SU-DHL-6 (cell line): ENCODE measurements around the gene NUDT13.

Source experiments
- H2AFZ ChIP-seq: fragments of 200-600 bp; sonication (generic); 2 replicates; pipeline ENCODE4 v1.6.1; 2014; ENCODE audit warnings: low read depth, mild to moderate bottlenecking, moderate library complexity, mixed read lengths, antibody characterized with exemption, low read length; ENCODE audit not compliant: severe bottlenecking
- H3F3A ChIP-seq: fragments of 200-600 bp; shearing (Covaris generic); 2 replicates; pipeline ENCODE4 v1.6.0; 2016; ENCODE audit warnings: antibody characterized with exemption, mild to moderate bottlenecking; ENCODE audit not compliant: insufficient read depth
- H3K27ac ChIP-seq: fragments of 200-600 bp; sonication (generic); 2 replicates; pipeline ENCODE4 v1.5.1; 2016; ENCODE audit warnings: low read depth, mild to moderate bottlenecking, low read length, moderate library complexity, mixed read lengths
- H3K27me3 ChIP-seq: fragments of 200-600 bp; sonication (generic), shearing (Covaris generic); 2 replicates; pipeline ENCODE4 v1.6.0; 2014; ENCODE audit warnings: mild to moderate bottlenecking, low read length
- H3K36me3 ChIP-seq: fragments of 200-600 bp; sonication (generic); 2 replicates; pipeline ENCODE4 v1.6.1; 2014; ENCODE audit warnings: mild to moderate bottlenecking, low read length, mixed read lengths
- H3K4me2 ChIP-seq: fragments of 300-600, 200-600 bp; shearing (Covaris generic), sonication (generic); 2 replicates; pipeline ENCODE4 v1.6.0; 2014; ENCODE audit warnings: low read length, low read depth, mild to moderate bottlenecking; ENCODE audit not compliant: poor library complexity, severe bottlenecking
- H3K4me3 ChIP-seq: fragments of 200-600 bp; sonication (generic); 2 replicates; pipeline ENCODE4 v1.5.1; 2014; ENCODE audit warnings: antibody characterized with exemption, low read length, mild to moderate bottlenecking, mixed read lengths; ENCODE audit not compliant: insufficient read depth, poor library complexity, severe bottlenecking
- H3K79me2 ChIP-seq: fragments of 200-600 bp; sonication (generic); 2 replicates; pipeline ENCODE4 v1.6.1; 2014; ENCODE audit warnings: mild to moderate bottlenecking, low read length, moderate library complexity; ENCODE audit not compliant: insufficient read depth
- H3K9ac ChIP-seq: fragments of 200-600 bp; sonication (generic); 2 replicates; pipeline ENCODE4 v1.7.0; 2014; ENCODE audit warnings: mild to moderate bottlenecking, low read length
- H3K9me2 ChIP-seq: fragments of 200-600 bp; sonication (generic); replicated peaks from 2 replicates; pipeline ENCODE4 v1.6.1; 2014; ENCODE audit warnings: low read length; ENCODE audit not compliant: insufficient read depth
- H3K9me3 ChIP-seq: fragments of 200-600 bp; sonication (generic); 2 replicates; pipeline ENCODE4 v1.6.1; 2014; ENCODE audit warnings: low read length, mixed read lengths; ENCODE audit not compliant: insufficient read depth
- H4K20me1 ChIP-seq: fragments of 200-600 bp; sonication (generic); 2 replicates; pipeline ENCODE4 v1.6.1; 2014; ENCODE audit warnings: low read depth, mild to moderate bottlenecking, antibody characterized with exemption, low read length, moderate library complexity, mixed read lengths
- CTCF ChIP-seq: fragments of 200-600 bp; sonication (generic); IDR thresholded peaks from one replicate; pipeline ENCODE4 v1.5.1; 2017; ENCODE audit warnings: antibody characterized with exemption, mild to moderate bottlenecking, low read length, moderate library complexity; ENCODE audit not compliant: insufficient read depth, poor library complexity, severe bottlenecking
- EZH2phosphoT487 ChIP-seq: fragments of 200-600 bp; sonication (generic), shearing (Covaris generic); conservative IDR thresholded peaks from 2 replicates; pipeline ENCODE4 v1.6.1; 2018; ENCODE audit warnings: mild to moderate bottlenecking, antibody characterized with exemption, low read length, moderate library complexity, mixed read lengths

NUDT13 gene

GRCh38 chr10:73152009-73152408 is 41.8 kb downstream of the NUDT13 start:
- H3K36me3 ChIP-seq: peaks cover 33% of the 10 kb centered on the region

GRCh38 chr10:73156054-73156453 is 45.8 kb downstream of the NUDT13 start:
- Histone ChIP-seq H3F3A (peaks cover 18% of the 10 kb centered on the region), H3K4me3 (no peak overlapping the region), H3K9ac (no peak overlapping the region), H2AFZ (no peak overlapping the region), H3K27ac (no peak overlapping the region), H3K79me2 (peaks cover 13% of the 10 kb centered on the region), H3K9me2 (no peaks in the 10 kb centered on the region), H3K36me3 (peaks cover 26% of the 10 kb centered on the region), H3K27me3 (no peaks in the 10 kb centered on the region), H3K9me3 (no peaks in the 10 kb centered on the region), H3K4me2 (no peak overlapping the region), H4K20me1 (no peaks in the 10 kb centered on the region)
- no peak for TF ChIP-seq EZH2phosphoT487
- TF ChIP-seq CTCF: no peak

More at GRCh38 chr10:73152009-73152408, 41.8 kb downstream of the NUDT13 start:
- H2AFZ ChIP-seq: no peak overlapping the region
- no peak overlapping the region for H3K27ac ChIP-seq
- H4K20me1 ChIP-seq: no peaks in the 10 kb centered on the region
- no peak for TF ChIP-seq CTCF
- TF ChIP-seq EZH2phosphoT487: no peak
- no peak overlapping the region for H3K4me2 ChIP-seq
- no peak overlapping the region for H3K9ac ChIP-seq
- no peaks in the 10 kb centered on the region for H3K27me3 ChIP-seq
- H3F3A ChIP-seq: peaks cover 12% of the 10 kb centered on the region
- H3K9me2 ChIP-seq: no peaks in the 10 kb centered on the region
- H3K4me3 ChIP-seq: no peak overlapping the region
- 0 out of 2 replicates have a peak, but pooled peaks cover 4% of the 10 kb centered on the region for H3K79me2 ChIP-seq
- no peaks in the 10 kb centered on the region for H3K9me3 ChIP-seq

- Histone ChIP-seq H3K9me3 (no peaks in the 10 kb centered on the region), H3K27ac (no peak overlapping the region), H3K4me3 (no peak overlapping the region), H4K20me1 (no peaks in the 10 kb centered on the region), H3K79me2 (peaks cover 37% of the 10 kb centered on the region), H2AFZ (no peak overlapping the region), H3F3A (peaks cover 15% of the 10 kb centered on the region), H3K9ac (no peak overlapping the region), H3K9me2 (no peaks in the 10 kb centered on the region), H3K27me3 (no peaks in the 10 kb centered on the region), H3K36me3 (peaks cover 10% of the 10 kb centered on the region; the same call in 1 of the 2 replicates), H3K4me2 (no peak overlapping the region)
- peak; percentile 38 for TF ChIP-seq CTCF
- TF ChIP-seq EZH2phosphoT487: no peak
These were observed 48.9 kb downstream of the NUDT13 start for GRCh38 chr10:73159038-73159648.
